ENCODE data around the gene LUZP1.
A peak's percentile ranks its signal among the peaks of the same experiment; 100 is the strongest.

Gene LUZP1

DNA sequence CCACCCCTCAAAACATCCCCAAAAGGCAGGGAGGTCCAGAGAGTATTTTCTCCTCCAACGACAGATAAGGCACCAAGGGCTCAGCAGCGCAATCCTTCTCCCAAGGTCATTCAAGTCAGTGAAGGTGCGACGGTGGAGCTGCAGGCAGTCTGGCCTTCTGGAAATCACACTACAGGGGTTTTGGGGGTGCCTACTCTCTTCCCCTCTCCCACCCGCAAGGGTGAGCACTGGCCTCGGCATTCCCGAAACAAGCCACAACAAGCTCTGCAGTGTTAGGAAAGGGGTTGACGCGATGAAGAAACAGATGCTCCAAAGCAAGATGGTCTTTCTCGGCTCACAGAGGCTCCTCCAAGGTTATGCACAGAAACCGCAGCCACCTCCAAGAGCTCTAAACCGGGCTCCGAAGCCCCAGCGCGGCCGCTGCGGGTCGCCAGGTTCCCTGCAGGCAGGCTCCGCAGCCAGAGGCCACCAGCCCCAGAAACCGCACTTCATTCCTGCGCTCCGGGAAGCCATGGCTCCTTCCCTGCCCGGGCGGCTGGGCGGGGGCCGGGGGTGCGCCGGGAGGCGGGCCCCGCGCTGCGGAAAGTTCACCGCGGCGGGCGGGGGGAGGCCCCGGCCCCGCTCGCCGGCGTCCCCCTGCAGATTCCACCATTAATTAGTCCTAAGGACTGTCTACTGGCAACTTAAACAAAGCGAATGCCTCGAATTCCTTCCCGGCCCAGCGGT is 1.1 kb downstream of the LUZP1 start:
- Histone ChIP-seq H3K4me3 (ENCODE audit: low read depth, low read length) (peak overlapping the region; percentile 73), H3K27ac (ENCODE audit: extremely low read depth, low read depth, low read length) (peak overlapping the region; percentile 55), H3K9me3 (ENCODE audit: control insufficient read depth, insufficient read depth, low read depth, low read length) (no peaks in the 10 kb centered on the region), H3K36me3 (ENCODE audit: control insufficient read depth in 2 of 2, insufficient read depth in 1 of 2, low read length in 2 of 2) (no peaks in the 10 kb centered on the region), H3K4me1 (ENCODE audit: control insufficient read depth, insufficient read depth, low read length) (peaks cover 14% of the 10 kb centered on the region)
- ChIA-PET POLR2A (interaction anchor here (0.6 to 3.3 kb wide), 6 partner anchors 11 to 229 kb away, joined by 3 to 16 read pairs (median 4); no protein-coding TSS in a partner anchor), CTCF (interaction anchor here (0.7 to 1.3 kb wide), 2 partner anchors 49 to 68 kb away, joined by 5 to 7 read pairs; no protein-coding TSS in a partner anchor)
- peak; percentile 96 for TF ChIP-seq ZIC2 (tag by site-specific recombination; IDR thresholded peaks at IDR 0.05)
- no peak for TF ChIP-seq ZNF138 (tag by site-specific recombination; IDR thresholded peaks at IDR 0.05; ENCODE audit: borderline replicate concordance)
- no peak for TF ChIP-seq ZBTB21 (tag by site-specific recombination; IDR thresholded peaks at IDR 0.05)
- TF ChIP-seq MZF1 (tag by site-specific recombination; IDR thresholded peaks at IDR 0.05; ENCODE audit: borderline replicate concordance), result no peak
- TF ChIP-seq ZNF214 (tag by site-specific recombination; IDR thresholded peaks at IDR 0.05; ENCODE audit: borderline replicate concordance), result no peak
- TF ChIP-seq ZNF658 (tag by site-specific recombination; IDR thresholded peaks at IDR 0.05), result no peak
- peak; percentile 66; the same call in 1 of the 2 replicates for TF ChIP-seq ZNF561 (tag by site-specific recombination; IDR thresholded peaks at IDR 0.05; ENCODE audit: borderline replicate concordance)
- TF ChIP-seq ZNF768 (tag by site-specific recombination; IDR thresholded peaks at IDR 0.05), result no peak
- TF ChIP-seq ZNF211 (tag by site-specific recombination; IDR thresholded peaks at IDR 0.05; ENCODE audit: low read depth), result no peak
- no peak for TF ChIP-seq ZNF664 (tag by site-specific recombination; IDR thresholded peaks at IDR 0.05)
- TF ChIP-seq ZXDB (tag by site-specific recombination; IDR thresholded peaks at IDR 0.05), result no peak
- TF ChIP-seq ZNF596 (tag by site-specific recombination; IDR thresholded peaks at IDR 0.05), result no peak
- TF ChIP-seq TRIM28 (IDR thresholded peaks at IDR 0.05; ENCODE audit: borderline replicate concordance, low read length), result 0 out of 2 replicates have a peak, but pooled peaks have one; percentile 22
- TF ChIP-seq, protein P1, sequence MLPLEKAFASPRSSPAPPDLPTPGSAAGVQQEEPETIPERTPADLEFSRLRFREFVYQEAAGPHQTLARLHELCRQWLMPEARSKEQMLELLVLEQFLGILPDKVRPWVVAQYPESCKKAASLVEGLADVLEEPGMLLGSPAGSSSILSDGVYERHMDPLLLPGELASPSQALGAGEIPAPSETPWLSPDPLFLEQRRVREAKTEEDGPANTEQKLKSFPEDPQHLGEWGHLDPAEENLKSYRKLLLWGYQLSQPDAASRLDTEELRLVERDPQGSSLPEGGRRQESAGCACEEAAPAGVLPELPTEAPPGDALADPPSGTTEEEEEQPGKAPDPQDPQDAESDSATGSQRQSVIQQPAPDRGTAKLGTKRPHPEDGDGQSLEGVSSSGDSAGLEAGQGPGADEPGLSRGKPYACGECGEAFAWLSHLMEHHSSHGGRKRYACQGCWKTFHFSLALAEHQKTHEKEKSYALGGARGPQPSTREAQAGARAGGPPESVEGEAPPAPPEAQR (tag by site-specific recombination; IDR thresholded peaks at IDR 0.05), result no peak
- no peak for TF ChIP-seq ZNF132 (tag by site-specific recombination; IDR thresholded peaks at IDR 0.05; ENCODE audit: borderline replicate concordance)
- TF ChIP-seq, protein P2, sequence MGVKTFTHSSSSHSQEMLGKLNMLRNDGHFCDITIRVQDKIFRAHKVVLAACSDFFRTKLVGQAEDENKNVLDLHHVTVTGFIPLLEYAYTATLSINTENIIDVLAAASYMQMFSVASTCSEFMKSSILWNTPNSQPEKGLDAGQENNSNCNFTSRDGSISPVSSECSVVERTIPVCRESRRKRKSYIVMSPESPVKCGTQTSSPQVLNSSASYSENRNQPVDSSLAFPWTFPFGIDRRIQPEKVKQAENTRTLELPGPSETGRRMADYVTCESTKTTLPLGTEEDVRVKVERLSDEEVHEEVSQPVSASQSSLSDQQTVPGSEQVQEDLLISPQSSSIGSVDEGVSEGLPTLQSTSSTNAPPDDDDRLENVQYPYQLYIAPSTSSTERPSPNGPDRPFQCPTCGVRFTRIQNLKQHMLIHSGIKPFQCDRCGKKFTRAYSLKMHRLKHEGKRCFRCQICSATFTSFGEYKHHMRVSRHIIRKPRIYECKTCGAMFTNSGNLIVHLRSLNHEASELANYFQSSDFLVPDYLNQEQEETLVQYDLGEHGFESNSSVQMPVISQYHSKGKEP (tag by site-specific recombination; IDR thresholded peaks at IDR 0.05), result no peak
- TF ChIP-seq ZNF23 (tag by site-specific recombination; IDR thresholded peaks at IDR 0.05; ENCODE audit: borderline replicate concordance), result no peak
- no peak for TF ChIP-seq OVOL3 (tag by site-specific recombination; IDR thresholded peaks at IDR 0.05)
- peak; percentile 58; the same call in 1 of the 2 replicates for TF ChIP-seq KLF9 (tag by site-specific recombination; IDR thresholded peaks at IDR 0.05; ENCODE audit: low read depth)
- no peak for TF ChIP-seq ZNF544 (tag by site-specific recombination; IDR thresholded peaks at IDR 0.05)
- no peak for TF ChIP-seq ZNF248 (tag by site-specific recombination; IDR thresholded peaks at IDR 0.05)
- no peak for TF ChIP-seq ZNF140 (tag by site-specific recombination; IDR thresholded peaks at IDR 0.05)
- no peak for TF ChIP-seq KLF1 (tag by site-specific recombination; IDR thresholded peaks at IDR 0.05)
- no peak for TF ChIP-seq ZNF175 (tag by site-specific recombination; IDR thresholded peaks at IDR 0.05)
- no peak for TF ChIP-seq ZFP69B (tag by site-specific recombination; IDR thresholded peaks at IDR 0.05)
- TF ChIP-seq OSR2 (tag by site-specific recombination; IDR thresholded peaks at IDR 0.05), result no peak; the same call in 1 of the 2 replicates
- TF ChIP-seq, protein P3, sequence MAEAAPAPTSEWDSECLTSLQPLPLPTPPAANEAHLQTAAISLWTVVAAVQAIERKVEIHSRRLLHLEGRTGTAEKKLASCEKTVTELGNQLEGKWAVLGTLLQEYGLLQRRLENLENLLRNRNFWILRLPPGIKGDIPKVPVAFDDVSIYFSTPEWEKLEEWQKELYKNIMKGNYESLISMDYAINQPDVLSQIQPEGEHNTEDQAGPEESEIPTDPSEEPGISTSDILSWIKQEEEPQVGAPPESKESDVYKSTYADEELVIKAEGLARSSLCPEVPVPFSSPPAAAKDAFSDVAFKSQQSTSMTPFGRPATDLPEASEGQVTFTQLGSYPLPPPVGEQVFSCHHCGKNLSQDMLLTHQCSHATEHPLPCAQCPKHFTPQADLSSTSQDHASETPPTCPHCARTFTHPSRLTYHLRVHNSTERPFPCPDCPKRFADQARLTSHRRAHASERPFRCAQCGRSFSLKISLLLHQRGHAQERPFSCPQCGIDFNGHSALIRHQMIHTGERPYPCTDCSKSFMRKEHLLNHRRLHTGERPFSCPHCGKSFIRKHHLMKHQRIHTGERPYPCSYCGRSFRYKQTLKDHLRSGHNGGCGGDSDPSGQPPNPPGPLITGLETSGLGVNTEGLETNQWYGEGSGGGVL (tag by site-specific recombination; IDR thresholded peaks at IDR 0.05), result no peak
- no peak for TF ChIP-seq HOXD13 (CRISPR knock-in tag; IDR thresholded peaks at IDR 0.05; ENCODE audit: borderline replicate concordance)
- TF ChIP-seq, protein P4, sequence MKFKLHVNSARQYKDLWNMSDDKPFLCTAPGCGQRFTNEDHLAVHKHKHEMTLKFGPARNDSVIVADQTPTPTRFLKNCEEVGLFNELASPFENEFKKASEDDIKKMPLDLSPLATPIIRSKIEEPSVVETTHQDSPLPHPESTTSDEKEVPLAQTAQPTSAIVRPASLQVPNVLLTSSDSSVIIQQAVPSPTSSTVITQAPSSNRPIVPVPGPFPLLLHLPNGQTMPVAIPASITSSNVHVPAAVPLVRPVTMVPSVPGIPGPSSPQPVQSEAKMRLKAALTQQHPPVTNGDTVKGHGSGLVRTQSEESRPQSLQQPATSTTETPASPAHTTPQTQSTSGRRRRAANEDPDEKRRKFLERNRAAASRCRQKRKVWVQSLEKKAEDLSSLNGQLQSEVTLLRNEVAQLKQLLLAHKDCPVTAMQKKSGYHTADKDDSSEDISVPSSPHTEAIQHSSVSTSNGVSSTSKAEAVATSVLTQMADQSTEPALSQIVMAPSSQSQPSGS (tag by site-specific recombination; IDR thresholded peaks at IDR 0.05; ENCODE audit: low read depth), result no peak
- no peak for TF ChIP-seq ZNF530 (tag by site-specific recombination; IDR thresholded peaks at IDR 0.05; ENCODE audit: low read depth)
- no peak for TF ChIP-seq ZNF677 (tag by site-specific recombination; IDR thresholded peaks at IDR 0.05)
- no peak for TF ChIP-seq ZNF169 (tag by site-specific recombination; IDR thresholded peaks at IDR 0.05)
- no peak for TF ChIP-seq ZNF747 (tag by site-specific recombination; IDR thresholded peaks at IDR 0.05)
- no peak for TF ChIP-seq KLF16 (tag by site-specific recombination; IDR thresholded peaks at IDR 0.05)
